K562 (cell line): Measurements from ENCODE around the gene BRF1. TPM values are rescaled to one million over a fixed set of nuclear protein-coding genes. Genes with fewer than 3 reads are reported as not detected.

Experiments
- ATAC-seq: fragments of 200-7000 bp; cut with Tn5 transposase; 3 replicates; pipeline ENCODE4 v1.9.1; 2020; ENCODE audit warnings: moderate library complexity
- BruUV-seq: library from RNA; stranded (reverse); fragments of 400-500 nt; replicated peaks from 2 replicates; lab custom pipeline; 2021; lab: Mats Ljungman, UMichigan
- CTCF ChIA-PET: fragments of 300-600 bp; formaldehyde crosslinking; extraction: SDS; loops from one replicate; lab custom pipeline; 2021; ENCODE audit warnings: low intra/inter-chr PET ratio; lab: Yijun Ruan, JAX
- POLR2A ChIA-PET: fragments of 300-600, 350-650 bp; sonication (Branson Sonifier 250); formaldehyde crosslinking; extraction: SDS; loops from one replicate; lab custom pipeline; 2021; ENCODE audit warnings: antibody characterized with exemption, inconsistent platforms; lab: Yijun Ruan, JAX
- DNase-seq, 4 experiments: peaks; one replicate each; pipeline versions ENCODE4 v3.0.0 to v3.0.0-alpha.2; 2011 to 2018; ENCODE audit warnings: low spot score in 3 of 4, mixed read lengths in 3 of 4; ENCODE audit errors: extremely low read depth in 1 of 4
- FAIRE-seq: peaks from 2 replicates; lab custom pipeline; 2011; peaks lifted over from hg19 to GRCh38; lab: Jason Lieb, UNC
- H2AFZ ChIP-seq: 2 replicates; pipeline ENCODE4 v1.6.0; 2011; ENCODE audit warnings: low read depth, low read length, control low read depth, inconsistent platforms
- H3K27ac ChIP-seq: fragments of 200-600 bp; 3 replicates; pipeline ENCODE4 v1.8.0; 2011; ENCODE audit warnings: low read depth, mild to moderate bottlenecking, control low read depth, inconsistent platforms, low read length, moderate library complexity, mixed read lengths; ENCODE audit errors: extremely low read depth
- H3K27me3 ChIP-seq, 2 experiments: fragments of 300-600 bp in 1 of 2; 2 replicates in 1 of 2; 3 replicates in 1 of 2; pipeline versions ENCODE4 v1.6.0 to v1.8.0; 2011; ENCODE audit warnings: inconsistent platforms in 2 of 2, low read length in 2 of 2, mild to moderate bottlenecking in 1 of 2, mixed read lengths in 1 of 2, moderate library complexity in 1 of 2; ENCODE audit not compliant: control insufficient read depth in 2 of 2, insufficient read depth in 2 of 2
- H3K36me3 ChIP-seq: fragments of 300-600 bp; 3 replicates; pipeline ENCODE4 v1.8.0; 2011; ENCODE audit warnings: mild to moderate bottlenecking, low read length, inconsistent platforms; ENCODE audit not compliant: control insufficient read depth, insufficient read depth
- H3K4me1 ChIP-seq, 2 experiments: fragments of 200-600 bp in 1 of 2; replicated peaks in 1 of 2; 2 replicates in 1 of 2; 3 replicates in 1 of 2; pipeline versions ENCODE4 v1.5.1 to v1.8.0; 2011; ENCODE audit warnings: inconsistent platforms in 2 of 2, low read length in 2 of 2, mild to moderate bottlenecking in 1 of 2, mixed read lengths in 1 of 2, moderate library complexity in 1 of 2; ENCODE audit not compliant: control insufficient read depth in 2 of 2, insufficient read depth in 2 of 2
- H3K4me2 ChIP-seq: 2 replicates; pipeline ENCODE4 v1.6.1; 2011; ENCODE audit warnings: low read length, control low read depth, inconsistent platforms, mixed read lengths; ENCODE audit not compliant: insufficient read depth
- H3K4me3 ChIP-seq: fragments of 200-600 bp; sonication (generic), shearing (Covaris generic); 2 replicates; pipeline ENCODE4 v1.5.1; 2016; ENCODE audit warnings: control low read depth, inconsistent platforms
- H3K79me2 ChIP-seq: fragments of 200-600 bp; 3 replicates; pipeline ENCODE4 v1.8.0; 2011; ENCODE audit warnings: low read length, inconsistent platforms; ENCODE audit not compliant: control insufficient read depth, insufficient read depth
- H3K9ac ChIP-seq, 2 experiments: 2 replicates each; pipeline versions ENCODE4 v1.6.0 to v1.6.1; 2011; ENCODE audit warnings: low read depth in 2 of 2, low read length in 2 of 2, control low read depth in 1 of 2, inconsistent platforms in 1 of 2, mild to moderate bottlenecking in 1 of 2, mixed read lengths in 1 of 2; ENCODE audit not compliant: insufficient read depth in 1 of 2
- H3K9me1 ChIP-seq: one replicate; pipeline ENCODE4 v1.6.0; 2011; ENCODE audit warnings: inconsistent platforms, mild to moderate bottlenecking, low read length, moderate library complexity; ENCODE audit not compliant: control insufficient read depth, insufficient read depth
- H3K9me3 ChIP-seq: replicated peaks from 2 replicates; pipeline ENCODE4 v1.5.1; 2011; ENCODE audit warnings: low read depth, low read length, inconsistent platforms; ENCODE audit not compliant: control insufficient read depth, insufficient read depth
- H4K20me1 ChIP-seq: replicated peaks from 2 replicates; pipeline ENCODE4 v1.6.1; 2011; ENCODE audit warnings: low read length, inconsistent platforms, mixed read lengths; ENCODE audit not compliant: control insufficient read depth, insufficient read depth
- SMARCA5 ChIP-seq: fragments of 450-650 bp; IDR thresholded peaks from 2 replicates; pipeline ENCODE4 v1.6.1; 2016
- WGBS: fragments of 100-300 bp; shearing (Covaris generic); methylation state at CpG from one replicate; pipeline ENCODE4 v1.1.6; 2016; ENCODE audit warnings: low coverage, mixed read lengths; ENCODE audit not compliant: insufficient coverage; ENCODE audit errors: missing lambda C conversion rate; 5-methylcytosine and 5-hydroxymethylcytosine counted together
- in situ Hi-C: fragments of 300-500 bp; cut with MboI; formaldehyde crosslinking; loops from 4 replicates; pipeline ENCODE4 v1.15.0; 2018; ENCODE audit warnings: inconsistent platforms, mixed read lengths
- intact Hi-C: fragments of 100-400 bp; cut with micrococcal nuclease; formaldehyde crosslinking; loops from 2 replicates; pipeline ENCODE4 v1.14.2; 2022
- polyA plus RNA-seq, 8 experiments: library from polyadenylated mRNA; depleted of rRNA in 4 of 8; stranded (reverse) in 5 of 8; unstranded in 3 of 8; fragments of >200 nt; fragmentation: Nextera tagmentation in 2 of 8; fragmentation: Illumina TruSeq in 1 of 8; extraction: Ambion mirVana in 2 of 8; extraction: Trizol in 1 of 8; gene quantifications; 2 replicates each; pipeline versions ENCODE4 v1.2.1 to v1.2.3, GENCODE V29; 2011 to 2014; ENCODE audit warnings: inconsistent platforms in 1 of 8, missing spikeins in 1 of 8
- total RNA-seq, 7 experiments: library from RNA; depleted of rRNA in 6 of 7; stranded (reverse); fragments of >200 nt in 6 of 7; fragmentation: Illumina TruSeq in 2 of 7; extraction: Trizol in 2 of 7; gene quantifications; 2 replicates each; pipeline versions ENCODE4 v1.2.1 to v1.2.3, GENCODE V29; 2011 to 2021; ENCODE audit warnings: low replicate concordance in 1 of 7
- TF ChIP-seq, protein P1 (sequence below), 3 experiments: IDR thresholded peaks in 2 of 3; conservative IDR thresholded peaks in 1 of 3; 2 replicates each; pipeline ENCODE4 v1.5.1; 2011 to 2012; ENCODE audit warnings: low read length in 3 of 3, mild to moderate bottlenecking in 3 of 3, control low read depth in 2 of 3, improper control_type of control experiment in 1 of 3, inconsistent platforms in 1 of 3, low read depth in 1 of 3, mixed read lengths in 1 of 3, moderate library complexity in 1 of 3; ENCODE audit not compliant: insufficient read depth in 2 of 3

Gene BRF1
- total and polyA plus RNA-seq, 9 of the 15 experiments (the other 6 are each of a cell fraction or from before 2014, with no cell fraction given): 0.14 to 24.6 (median 8.2) TPM

DNA sequence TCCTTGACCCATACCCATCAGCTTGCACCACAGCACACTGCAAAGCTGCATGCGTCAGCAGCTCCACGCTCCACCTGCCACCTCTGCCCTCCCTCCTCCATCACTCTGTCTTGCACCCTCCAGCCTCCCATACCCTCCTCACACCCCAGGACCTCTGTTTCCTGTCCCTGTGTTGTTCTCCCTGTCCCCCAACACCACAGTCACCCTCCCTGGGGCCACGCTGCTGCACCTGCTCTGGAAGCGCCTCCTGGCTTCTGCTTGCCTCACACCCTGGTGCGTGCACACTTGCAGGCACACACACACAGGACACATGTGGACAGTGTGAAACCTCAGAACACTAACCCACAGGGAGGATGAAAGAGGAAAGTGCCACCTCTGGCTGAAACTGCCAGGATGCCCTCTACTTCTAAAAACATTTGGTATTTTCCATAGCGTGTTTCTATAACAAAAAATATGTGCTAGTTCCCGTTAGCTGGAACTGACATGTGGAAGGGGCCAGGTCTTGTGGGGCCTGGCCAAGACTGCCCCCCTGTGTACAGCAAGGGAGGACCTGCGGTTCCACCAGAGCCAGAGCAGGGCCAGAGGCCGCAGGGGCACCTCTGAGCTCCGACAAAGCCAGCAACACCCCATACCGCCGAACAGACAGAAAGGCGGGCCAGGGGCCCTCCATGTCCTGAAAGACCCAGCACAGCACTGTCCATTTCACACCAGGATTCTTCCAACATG, 10.0 kb downstream of the BRF1 start:
- H3K36me3 ChIP-seq: no peaks in the 10 kb centered on the region
- FAIRE-seq: no peak
- DNase-seq: no peak
- no TSS peak for BruUV-seq
- in situ Hi-C loops (no loop called here), intact Hi-C loops (no loop called here)
- 91% methylated on average over 7 of the region's 13 CpGs for WGBS
- no peak for TF ChIP-seq SMARCA5
- TF ChIP-seq, protein P1, sequence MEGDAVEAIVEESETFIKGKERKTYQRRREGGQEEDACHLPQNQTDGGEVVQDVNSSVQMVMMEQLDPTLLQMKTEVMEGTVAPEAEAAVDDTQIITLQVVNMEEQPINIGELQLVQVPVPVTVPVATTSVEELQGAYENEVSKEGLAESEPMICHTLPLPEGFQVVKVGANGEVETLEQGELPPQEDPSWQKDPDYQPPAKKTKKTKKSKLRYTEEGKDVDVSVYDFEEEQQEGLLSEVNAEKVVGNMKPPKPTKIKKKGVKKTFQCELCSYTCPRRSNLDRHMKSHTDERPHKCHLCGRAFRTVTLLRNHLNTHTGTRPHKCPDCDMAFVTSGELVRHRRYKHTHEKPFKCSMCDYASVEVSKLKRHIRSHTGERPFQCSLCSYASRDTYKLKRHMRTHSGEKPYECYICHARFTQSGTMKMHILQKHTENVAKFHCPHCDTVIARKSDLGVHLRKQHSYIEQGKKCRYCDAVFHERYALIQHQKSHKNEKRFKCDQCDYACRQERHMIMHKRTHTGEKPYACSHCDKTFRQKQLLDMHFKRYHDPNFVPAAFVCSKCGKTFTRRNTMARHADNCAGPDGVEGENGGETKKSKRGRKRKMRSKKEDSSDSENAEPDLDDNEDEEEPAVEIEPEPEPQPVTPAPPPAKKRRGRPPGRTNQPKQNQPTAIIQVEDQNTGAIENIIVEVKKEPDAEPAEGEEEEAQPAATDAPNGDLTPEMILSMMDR (IDR thresholded peaks at IDR 0.05 in 2 of 3, conservative IDR thresholded peaks at IDR 0.05 in 1 of 3; ENCODE audit: insufficient read depth in 2 of 3, low read depth in 1 of 3, low read length in 3 of 3): peak; percentile 18 to 28 (median 22); a peak in 3 of 6 replicates
- H3K9me1 ChIP-seq: no peaks in the 10 kb centered on the region
- peaks cover 0 to 29% of the 10 kb centered on the region in 2 experiments; a peak in 3 of 5 replicates for H3K4me1 ChIP-seq
- ChIA-PET CTCF (no interaction called here), POLR2A (interaction anchor here (0.6 to 1.5 kb wide), 5 partner anchors 9 to 201 kb away, joined by 3 to 8 read pairs (median 3); partner anchors contain the start of gene BRF1)
- H3K4me3 ChIP-seq: no peak overlapping the region
- no peaks in the 10 kb centered on the region for H3K27me3 ChIP-seq
- no peak overlapping the region for H3K27ac ChIP-seq
- no peaks in the 10 kb centered on the region for H3K9me3 ChIP-seq
- H4K20me1 ChIP-seq: peaks cover 10% of the 10 kb centered on the region; the same call in 1 of the 2 replicates
- H3K9ac ChIP-seq: peak overlapping the region in 1 of 2 experiments; percentile 61; a peak in 1 of 4 replicates
- H3K4me2 ChIP-seq: no peak overlapping the region
- H2AFZ ChIP-seq: no peak overlapping the region
- peak; percentile 84 for ATAC-seq
- peaks cover 39% of the 10 kb centered on the region for H3K79me2 ChIP-seq
